NT2/D1 (cell line): ENCODE measurements around the gene ITGAL.

Experiments used
- SUZ12 ChIP-seq: IDR thresholded peaks from 2 replicates; pipeline ENCODE4 v1.6.1; 2011; ENCODE audit not compliant: insufficient read length, insufficient read depth; ENCODE audit errors: extremely low read depth
- YY1 ChIP-seq: IDR thresholded peaks from 2 replicates; pipeline ENCODE4 v1.6.1; 2011; ENCODE audit not compliant: insufficient read length, insufficient read depth
- ZNF274 ChIP-seq: IDR thresholded peaks from 2 replicates; pipeline ENCODE4 v1.6.1; 2011; ENCODE audit warnings: mild to moderate bottlenecking, low read depth, low read length

DNA sequence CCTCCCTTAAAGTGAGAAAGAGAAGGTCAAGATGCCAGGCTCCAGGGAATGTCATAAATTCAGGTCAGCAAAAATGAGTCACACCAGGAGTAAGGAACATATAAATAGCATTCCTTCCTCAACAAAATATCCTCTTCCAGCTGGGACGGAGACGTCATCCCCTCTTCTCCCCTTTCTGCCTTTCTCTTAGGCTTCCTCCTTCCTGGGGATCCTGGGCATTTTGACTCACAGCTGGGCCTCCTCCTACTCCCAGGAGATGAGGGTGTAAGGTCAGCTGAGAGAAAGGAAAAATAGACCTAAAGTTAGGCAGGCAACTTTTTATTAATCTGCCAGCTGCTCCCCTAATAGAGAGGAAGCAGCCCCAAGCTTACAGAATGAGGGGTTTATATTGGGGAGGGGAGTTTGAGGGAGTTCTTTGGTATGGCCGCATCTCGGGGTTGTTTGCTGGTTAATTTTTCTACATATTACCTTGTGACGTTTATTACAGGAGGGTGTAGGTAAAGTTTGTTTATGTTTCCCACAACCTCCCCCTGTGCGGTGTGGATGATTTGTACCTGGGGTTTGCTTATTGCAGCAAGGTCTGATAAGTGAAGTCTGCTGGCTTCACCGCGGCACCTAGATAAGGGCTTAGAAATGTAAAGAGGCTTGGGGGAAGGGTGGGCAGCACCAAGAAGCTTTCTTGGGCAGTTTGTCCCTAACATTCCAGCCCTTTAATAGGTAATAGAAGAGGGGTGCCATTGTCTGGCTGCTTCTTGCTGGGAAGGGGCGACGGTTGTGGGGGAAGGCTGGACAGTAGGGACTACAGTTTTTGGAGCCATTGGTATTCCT lies 69.2 kb downstream of the ITGAL start:
- no peak for TF ChIP-seq YY1
- TF ChIP-seq ZNF274, result no peak
- no peak for TF ChIP-seq SUZ12
